ENCODE data around the gene MAPK1. TPM values are rescaled to one million over a fixed set of nuclear protein-coding genes. Genes with fewer than 3 reads are reported as not detected.
"Not testable (repeated sequence)": the region's sequence is repeated elsewhere in the genome, so short reads cannot be mapped to it uniquely, and the experiment has no call there.

Gene MAPK1
- total RNA-seq, 1 donor from 2014 or later: 112 TPM

DNA sequence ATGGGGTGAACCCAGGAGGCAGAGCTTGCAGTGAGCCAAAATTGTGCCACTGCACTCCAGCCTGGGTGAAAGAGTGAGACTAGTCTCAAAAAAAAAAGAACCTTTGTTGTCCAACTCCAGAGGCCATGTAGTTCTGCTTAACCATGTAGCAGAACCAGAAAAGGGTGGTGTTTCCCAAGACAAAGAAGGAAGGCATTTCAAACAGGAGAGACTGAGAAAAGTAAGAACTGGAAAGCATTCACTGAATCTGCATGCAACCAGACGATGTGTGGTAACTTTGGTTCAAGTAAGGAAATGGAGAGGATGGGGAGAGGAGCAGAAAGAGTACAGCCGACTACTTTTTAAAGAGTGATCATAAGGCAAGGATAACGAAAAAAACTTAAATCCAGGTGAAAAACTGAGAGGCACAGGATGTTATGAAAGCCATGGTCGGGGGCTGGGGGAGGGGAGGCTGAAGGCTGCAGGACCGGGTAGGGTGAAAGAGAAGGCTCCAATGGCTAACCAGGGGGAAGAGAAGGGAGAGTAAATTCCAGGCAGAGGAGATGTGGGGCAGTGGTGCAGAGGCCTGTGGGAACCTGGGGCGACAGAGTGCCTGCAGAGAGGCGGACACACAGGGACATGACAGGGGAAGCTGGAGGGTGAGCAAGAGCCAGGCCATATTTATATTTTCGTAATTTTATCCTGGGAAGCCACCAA lies 48.8 kb downstream of the MAPK1 start:
- TF ChIP-seq, protein P1, sequence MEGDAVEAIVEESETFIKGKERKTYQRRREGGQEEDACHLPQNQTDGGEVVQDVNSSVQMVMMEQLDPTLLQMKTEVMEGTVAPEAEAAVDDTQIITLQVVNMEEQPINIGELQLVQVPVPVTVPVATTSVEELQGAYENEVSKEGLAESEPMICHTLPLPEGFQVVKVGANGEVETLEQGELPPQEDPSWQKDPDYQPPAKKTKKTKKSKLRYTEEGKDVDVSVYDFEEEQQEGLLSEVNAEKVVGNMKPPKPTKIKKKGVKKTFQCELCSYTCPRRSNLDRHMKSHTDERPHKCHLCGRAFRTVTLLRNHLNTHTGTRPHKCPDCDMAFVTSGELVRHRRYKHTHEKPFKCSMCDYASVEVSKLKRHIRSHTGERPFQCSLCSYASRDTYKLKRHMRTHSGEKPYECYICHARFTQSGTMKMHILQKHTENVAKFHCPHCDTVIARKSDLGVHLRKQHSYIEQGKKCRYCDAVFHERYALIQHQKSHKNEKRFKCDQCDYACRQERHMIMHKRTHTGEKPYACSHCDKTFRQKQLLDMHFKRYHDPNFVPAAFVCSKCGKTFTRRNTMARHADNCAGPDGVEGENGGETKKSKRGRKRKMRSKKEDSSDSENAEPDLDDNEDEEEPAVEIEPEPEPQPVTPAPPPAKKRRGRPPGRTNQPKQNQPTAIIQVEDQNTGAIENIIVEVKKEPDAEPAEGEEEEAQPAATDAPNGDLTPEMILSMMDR (conservative IDR thresholded peaks at IDR 0.05): no peak
- no peak overlapping the region for H3K4me3 Mint-ChIP-seq
- peaks cover 9% of the 10 kb centered on the region for H3K36me3 Mint-ChIP-seq
- peak overlapping the region; percentile 34 for H3K27ac Mint-ChIP-seq
- no peaks in the 10 kb centered on the region for H3K27me3 Mint-ChIP-seq
- H3K9me3 Mint-ChIP-seq: no peaks in the 10 kb centered on the region
- H3K4me1 Mint-ChIP-seq (ENCODE audit: unreplicated experiment): peaks cover 36% of the 10 kb centered on the region
- no peak for DNase-seq (ENCODE audit: extremely low spot score, unreplicated experiment)

DNA sequence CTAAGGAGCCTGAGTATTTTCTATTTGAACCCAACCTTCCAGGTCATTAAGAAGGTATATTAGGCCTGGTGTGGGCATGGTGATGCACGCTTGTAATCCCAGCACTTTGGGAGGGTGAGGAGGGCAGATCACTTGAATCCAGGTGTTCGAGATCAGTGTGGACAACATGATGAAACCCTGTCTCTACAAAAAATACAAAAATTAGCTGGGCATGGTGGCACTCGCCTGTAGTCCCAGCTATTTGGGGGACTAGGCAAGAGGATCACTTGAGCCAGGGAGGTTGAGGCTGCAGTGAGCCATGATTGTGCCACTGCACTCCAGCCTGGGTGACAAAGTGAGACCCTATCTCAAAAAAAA lies 50.0 kb downstream of the MAPK1 start:
- not testable (repeated sequence) for H3K36me3 Mint-ChIP-seq; H3K9me3 Mint-ChIP-seq; DNase-seq (ENCODE audit: extremely low spot score, unreplicated experiment); H3K4me3 Mint-ChIP-seq; H3K27ac Mint-ChIP-seq; H3K27me3 Mint-ChIP-seq
- H3K4me1 Mint-ChIP-seq (ENCODE audit: unreplicated experiment): peaks cover 36% of the 10 kb centered on the region

DNA sequence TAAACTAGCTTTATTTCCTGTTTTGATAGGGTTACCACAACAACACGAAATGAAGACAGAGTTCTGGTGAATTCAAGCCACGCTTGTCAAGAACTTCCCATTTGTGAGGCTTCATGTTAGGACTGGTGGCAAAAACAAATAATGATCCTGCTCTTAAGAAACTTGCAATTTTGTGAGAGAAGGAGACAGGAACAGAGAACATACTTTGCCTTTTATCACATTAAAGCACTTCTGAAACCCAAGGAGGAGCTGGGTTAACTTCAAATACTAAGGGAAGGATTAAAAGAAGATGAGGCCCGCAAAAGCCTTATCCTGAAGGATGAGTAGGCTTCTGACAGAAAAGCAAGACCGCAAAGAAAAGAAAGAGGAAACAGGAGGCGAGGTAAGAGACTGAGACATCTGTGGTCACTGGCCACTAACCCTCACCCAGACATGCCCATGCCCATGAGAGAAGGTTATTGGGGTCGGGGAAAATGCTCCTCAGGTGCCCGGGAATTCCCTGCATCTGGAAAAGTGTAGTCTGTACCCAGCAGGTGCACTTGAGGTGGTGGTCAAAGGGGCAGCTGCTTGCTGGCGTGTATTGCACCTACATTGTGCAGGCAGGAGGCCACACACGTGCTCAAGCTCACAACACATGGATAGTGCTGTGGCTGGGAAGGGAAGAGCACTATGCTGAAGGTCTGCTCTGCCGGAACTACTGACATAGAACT lies 50.5 kb downstream of the MAPK1 start:
- Mint-ChIP-seq H3K27ac (peak overlapping the region; percentile 81), H3K27me3 (no peaks in the 10 kb centered on the region), H3K4me1 (ENCODE audit: unreplicated experiment) (peaks cover 36% of the 10 kb centered on the region), H3K4me3 (peak overlapping the region; percentile 1), H3K36me3 (peaks cover 9% of the 10 kb centered on the region), H3K9me3 (no peaks in the 10 kb centered on the region)
- TF ChIP-seq, protein P1 (conservative IDR thresholded peaks at IDR 0.05): no peak
- DNase-seq (ENCODE audit: extremely low spot score, unreplicated experiment): no peak

DNA sequence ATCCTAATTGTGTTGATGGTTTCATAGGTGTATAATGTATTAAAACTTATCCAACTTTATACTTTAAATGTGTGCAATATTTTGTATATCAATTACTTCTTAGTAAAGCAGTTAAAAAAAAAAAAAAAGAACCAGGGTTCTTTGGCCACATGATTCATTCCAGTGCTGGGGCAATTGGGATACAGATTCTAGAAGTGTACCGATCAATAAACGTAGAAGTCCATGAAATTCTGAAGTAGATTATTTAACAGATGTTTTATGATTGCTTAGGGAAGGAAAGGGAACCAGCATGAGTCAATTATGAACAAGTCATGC lies 51.0 kb downstream of the MAPK1 start:
- H3K9me3 Mint-ChIP-seq: no peaks in the 10 kb centered on the region
- H3K27me3 Mint-ChIP-seq: no peaks in the 10 kb centered on the region
- no peak overlapping the region for H3K4me3 Mint-ChIP-seq
- TF ChIP-seq, protein P1 (conservative IDR thresholded peaks at IDR 0.05): no peak
- peaks cover 8% of the 10 kb centered on the region for H3K36me3 Mint-ChIP-seq
- H3K27ac Mint-ChIP-seq: peak overlapping the region; percentile 81
- H3K4me1 Mint-ChIP-seq (ENCODE audit: unreplicated experiment): peaks cover 36% of the 10 kb centered on the region
- DNase-seq (ENCODE audit: extremely low spot score, unreplicated experiment): no peak

DNA sequence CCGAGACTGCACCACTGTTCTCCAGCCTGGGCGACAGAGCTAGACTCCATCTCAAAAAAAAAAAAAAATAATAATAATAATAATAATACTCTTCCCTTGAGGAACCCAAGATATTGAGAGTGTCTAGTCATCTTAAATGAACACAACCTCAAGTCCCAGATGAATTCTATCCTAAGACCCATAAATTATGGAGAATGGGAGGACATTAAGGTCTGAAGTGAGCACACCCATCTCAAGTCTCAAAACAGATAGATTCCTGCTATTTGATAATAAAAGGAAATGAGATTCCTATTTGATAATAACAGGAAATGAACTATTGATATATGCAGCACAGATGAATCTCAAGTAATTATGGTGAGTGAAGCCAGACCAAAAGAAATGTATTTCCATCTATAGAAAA lies 51.5 kb downstream of the MAPK1 start:
- Mint-ChIP-seq H3K27me3 (no peaks in the 10 kb centered on the region), H3K4me3 (no peak overlapping the region), H3K9me3 (no peaks in the 10 kb centered on the region), H3K27ac (peak overlapping the region; percentile 81), H3K4me1 (ENCODE audit: unreplicated experiment) (peaks cover 36% of the 10 kb centered on the region), H3K36me3 (peaks cover 4% of the 10 kb centered on the region)
- no peak for DNase-seq (ENCODE audit: extremely low spot score, unreplicated experiment)
- TF ChIP-seq, protein P1 (conservative IDR thresholded peaks at IDR 0.05): no peak

DNA sequence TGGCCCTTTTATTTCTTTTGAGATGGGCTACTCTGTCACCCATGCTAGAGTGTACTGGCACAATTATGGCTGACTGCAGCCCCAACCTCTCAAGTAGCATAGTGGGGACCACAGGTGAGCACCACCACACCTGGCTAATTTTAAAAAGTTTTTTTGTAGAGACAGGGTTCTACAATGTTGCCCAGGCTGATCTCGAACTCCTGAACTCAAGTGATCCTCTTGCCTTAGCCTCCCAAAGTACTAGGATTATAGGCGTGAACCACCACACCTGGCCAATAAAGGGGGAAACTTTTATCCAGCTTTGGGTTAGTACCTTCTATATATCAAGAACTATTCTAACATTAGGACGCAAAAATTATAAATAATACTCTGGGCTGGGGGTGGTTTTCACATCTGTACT lies 52.1 kb downstream of the MAPK1 start:
- Mint-ChIP-seq H3K36me3 (peaks cover 4% of the 10 kb centered on the region), H3K27me3 (no peaks in the 10 kb centered on the region), H3K4me1 (ENCODE audit: unreplicated experiment) (peaks cover 36% of the 10 kb centered on the region), H3K27ac (no peak overlapping the region), H3K4me3 (no peak overlapping the region), H3K9me3 (no peaks in the 10 kb centered on the region)
- no peak for DNase-seq (ENCODE audit: extremely low spot score, unreplicated experiment)
- TF ChIP-seq, protein P1 (conservative IDR thresholded peaks at IDR 0.05): no peak
